Measurements from ENCODE around the gene TMEM154.

TMEM154 gene, protein sequence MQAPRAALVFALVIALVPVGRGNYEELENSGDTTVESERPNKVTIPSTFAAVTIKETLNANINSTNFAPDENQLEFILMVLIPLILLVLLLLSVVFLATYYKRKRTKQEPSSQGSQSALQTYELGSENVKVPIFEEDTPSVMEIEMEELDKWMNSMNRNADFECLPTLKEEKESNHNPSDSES

DNA sequence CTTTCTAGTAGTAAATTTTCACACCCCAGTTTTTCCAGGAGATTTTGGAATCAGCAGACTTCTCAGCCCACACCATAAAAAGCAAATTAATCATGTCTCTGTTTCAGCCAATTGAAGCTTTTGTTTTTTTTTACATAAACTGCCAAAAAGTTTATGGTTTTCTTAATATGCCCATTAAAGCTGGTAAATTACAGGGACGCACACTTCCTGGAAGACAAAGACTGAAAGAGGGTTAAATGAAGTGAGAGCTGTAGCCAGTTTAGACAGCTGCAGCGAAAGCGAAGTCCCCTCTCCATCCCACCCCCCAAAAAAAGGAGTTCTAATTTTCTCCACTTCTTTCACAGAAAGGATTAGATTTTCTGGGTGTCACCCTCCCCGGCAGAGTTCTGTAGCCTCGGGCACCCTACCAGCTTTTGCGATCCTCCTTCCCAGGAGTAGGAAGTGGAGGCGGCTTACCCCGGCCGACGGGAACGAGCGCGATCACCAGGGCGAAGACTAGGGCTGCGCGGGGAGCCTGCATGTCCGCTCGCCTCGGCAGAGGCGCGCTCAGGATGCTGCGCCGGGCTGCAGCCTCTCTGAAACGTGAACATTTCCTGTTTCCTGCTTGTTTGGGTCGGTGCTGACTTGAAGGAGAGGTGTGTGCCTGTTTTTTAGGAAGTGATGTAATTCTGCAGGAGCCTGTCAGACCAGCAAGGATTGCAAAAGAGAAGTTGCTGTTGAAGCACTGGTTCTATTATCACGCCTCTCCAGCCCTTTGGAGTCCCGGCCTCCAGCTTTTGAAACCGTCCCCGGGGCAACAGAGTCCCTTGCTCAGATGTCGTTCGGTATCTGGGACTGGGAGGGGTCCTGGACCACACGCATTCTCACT is at the start of gene TMEM154:
Gene TMEM154, minus strand, starts transcription at position 584 of the 868 bp plus-strand sequence. Its CDS starts 64 bp downstream, at position 520.
- peak; percentile 68 for DNase-seq (ENCODE audit: low spot score)

DNA sequence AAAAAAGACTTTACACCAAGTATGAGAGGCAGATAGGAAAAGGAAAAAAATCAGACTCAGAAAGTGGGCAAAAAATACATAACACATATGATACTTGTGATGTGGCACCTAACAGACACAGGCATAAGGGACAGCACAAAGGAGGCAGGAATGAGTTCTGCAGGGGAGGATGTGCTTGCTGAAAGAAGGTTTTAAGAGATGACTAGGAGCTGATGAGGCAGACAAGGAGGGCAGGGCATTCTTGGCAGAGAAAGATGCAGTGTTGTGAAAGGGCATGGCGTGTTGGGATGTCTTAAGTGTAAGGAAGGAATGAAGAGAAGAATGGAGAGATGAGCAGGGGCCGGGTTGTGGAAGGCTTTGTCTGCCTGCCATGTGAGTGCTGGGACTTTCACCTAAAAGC is 49.7 kb upstream of the TMEM154 start:
- DNase-seq (ENCODE audit: low spot score): no peak

DNA sequence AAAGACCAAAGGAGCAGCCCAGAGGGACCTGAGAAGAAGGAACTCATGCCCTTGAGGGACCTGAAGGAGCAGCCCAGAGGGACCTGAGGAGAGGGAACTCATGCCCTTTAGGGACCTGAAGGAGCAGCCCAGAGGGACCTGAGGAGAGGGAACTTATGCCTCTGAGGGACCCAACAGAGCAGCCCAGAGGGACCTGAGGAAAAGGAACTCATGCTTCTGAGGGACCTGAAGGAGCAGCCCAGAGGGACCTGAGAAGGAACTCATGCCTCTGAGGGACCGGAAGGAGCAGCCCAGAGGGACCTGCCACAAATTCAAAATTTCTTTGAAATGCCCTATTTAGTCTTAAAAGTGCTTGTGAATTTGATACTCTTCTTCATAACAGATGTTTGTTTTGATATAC is 48.5 kb upstream of the TMEM154 start:
- no peak for DNase-seq (ENCODE audit: low spot score)

DNA sequence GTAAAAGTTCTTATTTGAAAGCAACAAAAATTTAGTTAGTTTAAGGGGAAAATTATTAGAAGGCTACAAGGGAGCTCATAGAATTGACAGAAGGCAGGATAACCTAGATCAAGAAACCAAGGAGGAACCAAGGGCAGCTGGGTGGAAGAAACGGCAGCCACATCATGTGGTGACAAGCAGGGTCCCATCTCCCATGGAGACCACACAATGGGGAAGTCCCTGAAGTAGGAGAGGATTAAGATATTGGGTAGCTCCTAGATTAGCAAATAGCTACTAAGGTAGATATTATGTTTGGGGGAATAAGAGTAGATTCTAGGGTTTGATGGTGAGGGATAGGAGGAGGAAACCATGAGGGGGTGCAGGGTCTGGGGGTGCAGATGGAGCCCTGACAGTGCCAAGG is 48.0 kb upstream of the TMEM154 start:
- no peak for DNase-seq (ENCODE audit: low spot score)

DNA sequence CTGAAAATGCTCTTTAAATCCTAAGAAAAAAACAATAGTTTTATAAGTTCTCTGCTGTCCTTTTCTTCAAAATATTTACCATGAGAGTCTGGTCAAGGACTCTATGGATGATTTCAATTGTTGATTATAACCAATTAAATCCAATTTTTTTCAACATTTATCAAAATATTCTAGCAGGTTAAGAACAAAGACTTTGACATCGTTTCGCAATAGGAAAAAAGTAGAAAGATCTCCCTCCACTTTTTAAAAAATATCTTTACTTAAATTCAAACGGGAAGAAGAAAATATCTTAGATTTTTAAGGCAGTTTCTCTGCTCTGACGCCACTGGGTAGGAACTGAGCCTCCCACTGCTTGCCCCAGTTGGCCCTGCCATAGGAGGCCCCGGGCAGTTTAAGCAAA is 44.7 kb upstream of the TMEM154 start:
- no peak for DNase-seq (ENCODE audit: low spot score)

DNA sequence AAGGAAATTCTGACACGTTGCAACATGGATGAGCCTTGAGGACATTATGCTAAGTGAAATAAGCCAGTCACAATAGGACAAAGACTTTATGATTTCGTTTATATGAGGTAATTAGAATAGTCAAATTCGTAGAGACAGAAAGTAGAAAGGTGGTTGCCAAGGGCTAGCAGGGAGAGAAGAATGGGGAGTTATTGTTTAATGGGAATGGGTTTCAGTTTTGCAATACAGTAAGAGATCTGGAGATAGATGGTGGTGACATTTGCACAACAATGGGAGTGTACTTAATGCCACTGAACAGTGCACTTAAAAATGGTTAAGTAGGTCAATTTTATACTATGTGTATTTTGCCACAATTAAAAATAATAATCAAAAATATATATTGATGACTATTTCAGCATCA is 43.4 kb upstream of the TMEM154 start:
- no peak for DNase-seq (ENCODE audit: low spot score)

DNA sequence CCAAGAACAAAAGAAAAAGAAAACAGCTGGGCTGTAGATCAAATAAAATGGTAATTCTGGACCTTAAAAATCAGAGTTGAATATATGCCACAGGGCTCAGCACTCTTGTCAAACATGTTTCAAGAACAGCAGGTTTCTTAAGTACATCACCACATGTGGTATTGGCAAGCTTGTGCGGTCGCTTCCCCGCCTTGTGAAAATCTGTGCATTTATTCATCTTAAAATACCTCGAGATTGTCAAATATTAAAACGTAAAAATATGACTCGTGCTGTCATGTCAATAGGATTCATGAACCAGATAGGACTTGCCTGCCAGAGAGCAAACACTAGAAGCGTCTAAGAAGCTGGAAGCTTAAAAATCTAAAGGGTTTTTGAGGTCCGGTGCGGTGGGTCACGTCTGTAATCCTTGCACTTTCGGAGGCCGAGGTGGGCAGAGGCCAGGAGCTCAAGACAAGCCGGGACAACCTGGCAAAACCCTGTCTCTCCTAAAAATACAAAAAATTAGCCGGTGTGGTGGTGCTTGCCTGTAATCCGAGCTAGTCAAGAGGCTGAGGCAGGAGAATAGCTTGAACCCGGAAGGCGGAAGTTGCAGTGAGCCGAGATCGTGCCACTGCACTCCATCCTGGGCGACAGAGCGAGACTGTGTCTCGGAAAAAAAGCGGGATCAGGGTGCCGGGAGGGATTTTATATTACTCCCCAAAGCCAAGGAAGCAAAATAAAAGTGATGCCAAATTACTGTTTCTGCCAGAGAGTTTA is 40.2 kb upstream of the TMEM154 start:
- DNase-seq (ENCODE audit: low spot score): no peak

DNA sequence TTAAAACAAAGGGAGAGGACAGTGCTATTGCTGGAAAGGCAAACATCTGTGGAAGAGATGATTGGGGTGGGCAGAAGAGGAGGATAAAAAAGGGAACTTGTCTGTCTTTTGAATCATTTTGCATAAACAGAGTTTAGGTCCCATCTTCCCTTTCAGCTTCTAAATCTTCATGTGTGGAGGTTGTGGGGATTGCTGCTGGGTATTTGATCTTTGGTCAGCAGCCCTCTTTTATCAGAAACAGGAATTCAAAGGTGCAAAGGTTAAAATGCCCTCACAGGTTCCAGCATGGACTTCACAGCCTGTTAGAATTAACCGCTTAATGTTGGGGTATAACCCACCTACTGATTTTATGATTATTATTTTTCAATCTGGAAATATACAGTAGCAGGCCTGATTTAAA is 39.5 kb upstream of the TMEM154 start:
- no peak for DNase-seq (ENCODE audit: low spot score)

DNA sequence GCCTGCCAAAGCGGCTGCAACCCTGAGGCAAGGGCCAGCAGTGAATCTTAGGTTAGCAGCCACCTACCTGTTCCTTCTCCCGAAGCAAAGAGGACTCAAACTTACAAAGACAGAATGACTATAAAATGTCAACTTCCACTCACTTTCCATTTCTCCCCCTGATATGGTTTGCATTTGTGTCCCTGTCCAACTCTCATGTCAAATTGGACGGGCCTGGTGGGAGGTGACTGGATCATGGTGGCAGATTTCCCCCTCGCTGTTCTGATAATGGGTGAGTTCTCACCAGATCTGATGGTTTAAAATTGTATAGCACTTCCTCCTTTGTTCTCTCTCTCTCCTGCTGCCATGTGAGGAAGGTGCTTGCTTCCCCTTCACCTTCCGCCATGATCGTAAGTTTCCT is 35.3 kb upstream of the TMEM154 start:
- DNase-seq (ENCODE audit: low spot score): no peak

DNA sequence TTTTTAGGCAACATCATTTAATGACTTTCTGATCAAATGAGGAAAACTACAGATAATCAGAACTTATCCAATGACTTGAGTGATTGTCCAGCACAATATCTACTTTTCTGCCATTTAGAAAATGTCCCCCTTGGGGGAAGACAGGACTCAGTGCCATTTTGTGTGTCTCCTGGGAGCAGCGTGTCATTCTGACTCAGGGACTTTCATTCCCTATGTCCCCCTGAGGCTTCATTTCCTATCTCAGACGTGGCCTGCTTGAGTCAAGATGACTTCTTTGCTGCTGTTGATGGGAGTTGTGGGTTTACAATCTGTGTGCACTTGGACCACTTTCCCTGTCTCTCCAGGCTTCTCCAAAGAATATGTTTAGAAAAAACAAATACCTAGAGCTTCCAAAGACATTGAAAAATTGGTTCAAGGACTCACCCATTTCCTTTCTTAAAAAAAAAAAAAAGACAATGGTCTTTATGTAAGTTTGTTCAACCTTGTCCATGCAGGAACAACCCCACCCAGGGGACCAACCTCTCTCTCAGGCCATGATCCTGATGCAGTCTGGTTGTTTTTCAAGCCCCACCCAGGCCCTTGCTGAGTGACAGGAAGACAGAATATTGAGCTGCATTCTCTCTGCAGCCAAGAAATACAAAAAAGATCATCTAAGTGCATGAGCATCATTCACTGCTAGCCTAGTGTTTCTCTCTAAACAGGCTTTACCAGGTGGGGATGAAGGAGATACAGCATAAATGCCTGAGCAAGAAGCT is 34.3 kb upstream of the TMEM154 start:
- no peak for DNase-seq (ENCODE audit: low spot score)

DNA sequence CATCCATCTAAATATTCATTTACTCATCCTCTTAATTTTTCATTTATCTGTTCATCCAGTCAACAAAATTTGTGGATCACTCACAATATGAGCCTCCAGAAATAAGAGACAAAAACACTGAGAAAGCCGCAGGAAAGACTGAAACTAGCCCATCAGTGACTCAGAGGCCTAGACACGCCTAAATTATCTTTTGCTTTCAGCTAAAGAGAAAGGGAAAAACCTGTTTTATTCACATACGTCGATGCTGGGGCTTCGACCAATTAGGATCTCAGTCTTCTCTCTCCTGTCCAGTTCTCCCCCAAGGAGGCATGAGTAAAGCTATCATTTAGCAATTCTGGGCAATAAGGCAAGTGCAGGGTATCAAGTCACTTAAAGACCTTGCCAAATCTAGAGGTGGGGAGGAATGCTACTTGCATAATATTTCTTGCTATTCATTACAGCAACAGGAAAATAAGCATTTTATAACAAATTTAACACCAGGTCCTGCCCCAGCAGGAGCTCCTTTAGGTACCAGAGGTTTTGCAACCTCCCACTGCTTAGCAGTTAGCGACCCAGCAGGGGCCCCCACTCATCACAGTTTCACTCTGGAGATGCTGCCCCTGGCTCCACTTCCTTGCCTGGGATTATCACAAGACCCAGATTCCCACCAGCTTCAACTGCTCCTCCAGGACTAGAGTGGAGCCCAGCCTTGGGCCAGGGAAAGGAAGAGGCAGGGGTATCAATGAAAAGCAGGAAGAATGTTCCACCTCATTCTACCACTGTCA is 30.1 kb upstream of the TMEM154 start:
- DNase-seq (ENCODE audit: low spot score): no peak

DNA sequence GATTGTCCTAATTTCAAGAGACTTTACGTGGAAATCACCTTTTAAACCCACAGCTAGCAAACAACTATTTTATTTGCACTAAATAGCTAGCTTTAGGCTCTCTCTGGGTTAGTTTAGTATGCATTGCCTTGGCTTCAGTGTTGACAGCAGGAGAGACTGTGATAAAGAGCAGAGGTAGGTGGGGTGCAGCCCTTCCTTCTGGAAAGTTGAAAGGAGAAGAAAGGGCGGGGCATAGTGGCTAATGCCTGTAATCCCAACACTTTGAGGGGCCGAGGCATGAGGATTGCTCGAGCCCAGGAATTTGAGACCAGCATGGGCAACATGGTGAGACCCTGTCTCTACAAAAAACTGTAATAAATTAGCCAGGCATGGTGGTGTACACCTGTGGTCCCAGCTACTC is 29.0 kb upstream of the TMEM154 start:
- no peak for DNase-seq (ENCODE audit: low spot score)

DNA sequence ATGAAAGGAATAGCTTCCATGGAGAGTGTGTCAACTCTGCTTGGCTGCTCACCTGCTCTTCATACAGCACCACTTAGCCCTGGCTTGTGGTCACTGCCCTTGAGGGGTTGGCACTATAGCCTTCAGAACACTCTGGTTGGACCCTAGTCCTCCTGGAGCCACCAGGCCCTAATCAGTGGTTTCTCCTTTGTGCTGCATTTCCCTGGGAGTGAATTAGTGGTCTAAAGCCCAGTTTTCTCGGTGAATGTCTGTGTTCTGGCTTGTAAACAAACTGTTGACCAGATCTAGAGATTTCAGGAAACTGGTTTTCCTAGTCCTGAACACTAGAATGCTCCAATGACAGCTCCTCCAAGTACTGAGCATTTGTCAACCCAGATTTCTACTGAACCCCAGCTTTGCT is 28.6 kb upstream of the TMEM154 start:
- no peak for DNase-seq (ENCODE audit: low spot score)

DNA sequence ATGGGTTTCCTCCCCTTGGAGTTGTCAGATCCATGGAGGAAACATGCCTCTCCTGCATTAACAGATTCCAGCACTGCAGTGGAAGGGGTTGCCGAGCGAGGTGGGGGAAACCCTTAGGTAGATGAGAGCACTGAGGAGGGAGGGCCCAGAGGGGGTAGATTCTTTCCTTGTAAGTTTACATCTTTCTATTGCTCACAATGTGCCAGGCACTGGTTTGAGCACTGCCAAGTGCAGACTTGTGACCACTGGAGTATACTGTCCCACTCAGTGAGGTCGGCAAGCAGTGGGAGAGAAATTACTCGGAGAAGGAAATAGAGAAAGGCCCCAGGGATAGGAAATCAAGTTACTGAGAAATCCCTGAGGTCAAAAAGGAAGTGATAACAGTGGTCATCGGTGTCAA is 27.8 kb upstream of the TMEM154 start:
- DNase-seq (ENCODE audit: low spot score): no peak

DNA sequence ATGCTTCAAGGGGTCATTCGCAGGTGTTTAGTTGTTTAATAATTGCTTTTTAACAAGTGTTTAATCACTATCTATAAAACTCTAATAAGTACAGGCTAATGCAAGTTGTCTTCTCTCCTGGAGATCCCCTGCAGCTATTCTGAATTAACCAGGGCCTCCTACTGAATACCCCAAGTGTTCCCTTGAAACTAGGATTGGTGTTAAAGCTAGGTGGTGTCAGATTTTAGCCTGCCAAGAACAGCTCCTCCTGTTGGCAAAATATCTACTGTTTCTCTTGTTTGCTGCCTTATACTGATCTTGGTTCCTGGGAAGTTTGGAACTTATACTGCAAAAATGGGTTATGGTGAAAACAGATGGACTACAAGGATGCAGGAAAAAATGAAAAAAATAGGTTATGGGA is 26.1 kb upstream of the TMEM154 start:
- no peak for DNase-seq (ENCODE audit: low spot score)

DNA sequence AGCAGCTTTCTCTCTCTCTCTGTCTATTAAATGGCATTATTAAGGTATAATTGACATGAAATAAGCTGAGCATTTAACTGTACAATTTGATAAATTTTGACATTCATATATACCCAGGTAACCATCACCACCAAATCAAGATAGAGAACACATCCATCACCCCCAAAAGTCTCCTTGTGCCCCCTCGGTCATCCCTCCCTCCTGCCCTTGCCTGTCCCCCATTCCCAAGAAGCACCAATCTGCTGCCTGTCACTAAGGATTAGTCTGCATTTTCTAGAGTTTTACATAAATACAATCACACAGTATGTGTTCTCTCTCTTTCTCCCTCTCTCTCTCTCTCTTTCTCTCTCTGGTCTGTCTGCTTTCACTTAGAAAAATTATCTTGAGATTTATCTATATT is 25.0 kb upstream of the TMEM154 start:
- no peak for DNase-seq (ENCODE audit: low spot score)

DNA sequence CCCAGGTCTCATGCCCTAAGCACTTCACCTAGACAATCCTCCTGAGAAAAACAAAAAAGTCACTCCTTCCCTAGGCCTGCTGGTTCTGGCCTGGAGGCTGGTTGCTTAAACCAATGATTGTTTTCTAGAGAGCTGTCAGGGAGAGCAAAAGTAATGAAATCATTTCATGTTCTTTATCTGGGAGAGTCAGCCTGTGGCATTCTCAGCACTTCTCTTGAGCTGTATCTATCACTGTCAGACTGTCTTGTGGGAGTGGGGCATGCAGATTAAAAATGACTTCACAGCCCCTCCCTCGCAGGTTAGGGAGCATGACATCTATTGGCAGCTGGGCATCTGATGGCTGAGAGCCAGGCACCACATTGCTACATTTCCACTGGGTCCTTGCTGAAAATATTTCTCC is 20.4 kb upstream of the TMEM154 start:
- no peak for DNase-seq (ENCODE audit: low spot score)

DNA sequence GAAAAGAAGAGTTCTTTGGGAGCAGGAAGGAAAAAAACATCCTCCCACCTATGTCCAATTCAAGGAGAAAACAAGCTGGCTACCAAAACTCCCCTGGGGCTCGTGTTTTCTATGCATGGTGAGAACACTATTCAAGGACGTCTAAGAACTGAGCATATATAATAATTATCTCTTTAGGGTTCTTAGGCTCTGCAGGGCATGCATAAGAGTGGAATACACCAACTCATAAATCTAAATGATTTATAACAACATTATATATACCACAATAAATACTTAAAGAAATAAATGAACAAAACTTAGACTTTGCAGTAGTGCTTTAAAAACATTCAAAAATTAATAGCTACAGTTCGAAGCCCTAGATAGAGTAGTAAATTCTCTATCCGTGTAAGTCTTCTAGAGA is 19.5 kb upstream of the TMEM154 start:
- DNase-seq (ENCODE audit: low spot score): no peak

DNA sequence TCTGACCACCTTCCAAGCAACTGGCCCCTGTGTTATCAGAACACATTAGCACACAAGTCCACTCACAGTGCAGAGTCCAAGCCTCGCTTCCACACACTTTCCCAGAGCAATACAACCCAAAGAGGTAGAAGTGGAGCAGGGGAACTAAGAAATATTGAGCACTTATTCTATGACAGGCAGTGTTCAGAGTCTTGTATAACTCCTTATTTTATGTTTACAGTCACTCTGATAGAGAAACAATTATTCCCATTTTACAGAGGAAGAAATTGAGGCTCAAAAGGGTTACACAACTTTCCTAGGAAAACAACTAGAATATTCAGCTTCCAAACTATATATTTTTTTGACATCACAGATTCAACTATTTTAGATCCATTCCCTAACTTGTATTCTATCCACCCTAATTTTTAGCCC is 18.3 kb upstream of the TMEM154 start:
- DNase-seq (ENCODE audit: low spot score): no peak

DNA sequence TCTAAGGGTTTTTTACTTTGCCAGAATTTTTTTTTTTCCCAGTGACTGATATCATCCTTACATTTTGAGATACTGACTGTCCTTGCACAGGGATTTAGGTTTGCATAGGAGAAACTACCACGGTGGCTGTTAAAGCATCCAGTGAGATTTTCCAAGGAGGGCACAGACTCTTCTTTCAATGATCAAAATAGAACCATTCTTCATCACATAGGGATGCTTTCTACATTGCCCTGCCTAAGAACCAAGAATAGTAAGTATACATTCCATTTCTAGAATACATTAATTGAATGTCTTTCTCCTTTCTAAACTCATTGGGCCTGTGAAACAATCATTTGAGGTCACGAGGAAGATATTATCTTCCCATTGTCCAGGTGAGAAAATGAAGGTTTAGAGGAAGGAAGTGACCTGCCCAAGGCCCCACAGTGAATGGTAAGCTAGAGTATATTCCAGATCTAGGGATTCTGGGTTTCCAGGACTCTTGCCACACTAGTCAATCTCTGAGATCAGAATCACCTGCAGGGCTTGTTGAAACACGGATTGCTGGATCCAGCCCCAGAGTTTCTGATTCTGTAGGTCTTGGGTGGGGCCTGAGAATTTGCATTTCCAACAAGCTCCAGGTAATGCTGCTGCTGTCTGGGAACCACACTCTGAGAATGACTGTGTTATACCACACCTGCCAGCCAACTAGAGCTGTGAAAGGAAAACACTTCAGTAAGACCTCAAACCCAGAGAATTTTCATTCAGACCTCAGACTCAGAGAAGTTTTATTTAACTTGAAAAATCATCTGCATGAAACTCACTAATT is 17.7 kb upstream of the TMEM154 start:
- DNase-seq (ENCODE audit: low spot score): no peak
